Type B pancreatic cell (in vitro differentiated cells): ENCODE measurements around the gene NPTX1. TPM values are rescaled to one million over a fixed set of nuclear protein-coding genes. Genes with fewer than 3 reads are reported as not detected.

Experiments used
- DNase-seq: peaks from one replicate; pipeline ENCODE4 v3.0.0; 2021; ENCODE audit warnings: mixed read lengths; ENCODE audit not compliant: unreplicated experiment; ENCODE audit errors: extremely low spot score
- H3K27ac Mint-ChIP-seq: 2 replicates; pipeline ENCODE4 v1.8.0; 2021; ENCODE audit warnings: mild to moderate bottlenecking, mixed read lengths
- H3K27me3 Mint-ChIP-seq: 2 replicates; pipeline ENCODE4 v1.8.0; 2021; ENCODE audit warnings: mixed read lengths
- H3K36me3 Mint-ChIP-seq: 2 replicates; pipeline ENCODE4 v1.8.0; 2021; ENCODE audit warnings: mixed read lengths
- H3K4me1 Mint-ChIP-seq: one replicate; pipeline ENCODE4 v1.8.0; 2021; ENCODE audit warnings: mixed read lengths; ENCODE audit not compliant: unreplicated experiment
- H3K4me3 Mint-ChIP-seq: 2 replicates; pipeline ENCODE4 v1.8.0; 2021; ENCODE audit warnings: mild to moderate bottlenecking, mixed read lengths
- H3K9me3 Mint-ChIP-seq: 2 replicates; pipeline ENCODE4 v1.8.0; 2021; ENCODE audit warnings: mixed read lengths
- long read RNA-seq: library from polyadenylated mRNA; unstranded; transcript quantifications from one replicate; pipeline ENCODE4 v2.0.0, GENCODE V29; 2020
- total RNA-seq: library from RNA; stranded (reverse); gene quantifications from 2 replicates; pipeline ENCODE4 v1.2.1, GENCODE V29; 2021; ENCODE audit warnings: low replicate concordance
- TF ChIP-seq, protein P1 (sequence below): fragments of 200-600 bp; sonication (generic); conservative IDR thresholded peaks from 2 replicates; pipeline ENCODE4 v1.5.0; 2021; ENCODE audit warnings: antibody characterized with exemption, mild to moderate bottlenecking

NPTX1 gene, protein sequence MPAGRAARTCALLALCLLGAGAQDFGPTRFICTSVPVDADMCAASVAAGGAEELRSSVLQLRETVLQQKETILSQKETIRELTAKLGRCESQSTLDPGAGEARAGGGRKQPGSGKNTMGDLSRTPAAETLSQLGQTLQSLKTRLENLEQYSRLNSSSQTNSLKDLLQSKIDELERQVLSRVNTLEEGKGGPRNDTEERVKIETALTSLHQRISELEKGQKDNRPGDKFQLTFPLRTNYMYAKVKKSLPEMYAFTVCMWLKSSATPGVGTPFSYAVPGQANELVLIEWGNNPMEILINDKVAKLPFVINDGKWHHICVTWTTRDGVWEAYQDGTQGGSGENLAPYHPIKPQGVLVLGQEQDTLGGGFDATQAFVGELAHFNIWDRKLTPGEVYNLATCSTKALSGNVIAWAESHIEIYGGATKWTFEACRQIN
- 1.7 and 4.7 TPM in 2 replicates for total RNA-seq
- long read RNA-seq, result 0 reads

DNA sequence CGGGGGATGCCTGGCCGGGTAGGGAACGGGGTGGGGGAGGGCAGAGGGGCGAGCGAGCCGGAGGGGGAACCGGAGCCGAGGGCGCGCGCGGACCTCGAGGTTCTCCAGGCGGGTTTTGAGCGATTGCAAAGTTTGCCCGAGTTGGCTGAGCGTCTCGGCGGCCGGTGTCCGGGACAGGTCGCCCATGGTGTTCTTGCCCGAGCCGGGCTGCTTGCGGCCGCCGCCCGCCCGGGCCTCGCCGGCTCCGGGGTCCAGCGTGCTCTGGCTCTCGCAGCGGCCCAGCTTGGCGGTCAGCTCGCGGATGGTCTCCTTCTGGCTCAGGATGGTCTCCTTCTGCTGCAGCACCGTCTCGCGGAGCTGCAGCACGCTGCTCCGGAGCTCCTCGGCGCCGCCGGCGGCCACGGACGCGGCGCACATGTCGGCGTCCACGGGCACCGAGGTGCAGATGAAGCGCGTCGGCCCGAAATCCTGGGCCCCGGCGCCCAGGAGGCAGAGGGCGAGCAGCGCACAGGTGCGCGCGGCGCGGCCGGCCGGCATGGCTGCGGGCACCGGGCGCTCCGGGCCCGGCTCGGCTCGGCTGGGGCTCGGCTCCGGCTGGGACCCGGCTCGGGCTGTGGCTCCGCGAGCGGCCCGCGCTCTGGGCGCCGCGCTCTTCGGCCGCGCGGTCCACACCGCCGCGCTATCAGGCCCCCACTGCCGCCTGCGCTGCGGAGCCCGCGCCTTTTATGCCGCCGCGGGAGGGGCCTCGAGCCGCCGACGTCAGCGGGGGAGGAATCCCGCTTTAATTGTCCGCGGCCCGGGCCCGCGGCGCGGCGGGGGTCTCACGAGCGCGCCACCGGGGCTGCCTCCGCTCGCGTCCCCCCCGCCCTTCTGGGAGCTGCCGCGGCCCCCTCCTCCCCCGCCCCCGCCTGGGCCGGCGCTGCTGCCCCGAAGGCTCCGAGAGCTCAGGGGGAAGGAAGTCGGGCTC is at the start of gene NPTX1:
NPTX1 (minus strand) TSS at position 698 of the 967 bp plus-strand sequence; CDS start at position 537, 161 bp downstream.
- Mint-ChIP-seq H3K9me3 (no peaks in the 10 kb centered on the region), H3K4me3 (peak within 1 kb of the TSS; percentile 83), H3K36me3 (no peaks in the 10 kb centered on the region), H3K4me1 (peaks cover 10% of the 10 kb centered on the region), H3K27me3 (peaks cover 71% of the 10 kb centered on the region), H3K27ac (no peak within 1 kb of the TSS)
- TF ChIP-seq, protein P1, sequence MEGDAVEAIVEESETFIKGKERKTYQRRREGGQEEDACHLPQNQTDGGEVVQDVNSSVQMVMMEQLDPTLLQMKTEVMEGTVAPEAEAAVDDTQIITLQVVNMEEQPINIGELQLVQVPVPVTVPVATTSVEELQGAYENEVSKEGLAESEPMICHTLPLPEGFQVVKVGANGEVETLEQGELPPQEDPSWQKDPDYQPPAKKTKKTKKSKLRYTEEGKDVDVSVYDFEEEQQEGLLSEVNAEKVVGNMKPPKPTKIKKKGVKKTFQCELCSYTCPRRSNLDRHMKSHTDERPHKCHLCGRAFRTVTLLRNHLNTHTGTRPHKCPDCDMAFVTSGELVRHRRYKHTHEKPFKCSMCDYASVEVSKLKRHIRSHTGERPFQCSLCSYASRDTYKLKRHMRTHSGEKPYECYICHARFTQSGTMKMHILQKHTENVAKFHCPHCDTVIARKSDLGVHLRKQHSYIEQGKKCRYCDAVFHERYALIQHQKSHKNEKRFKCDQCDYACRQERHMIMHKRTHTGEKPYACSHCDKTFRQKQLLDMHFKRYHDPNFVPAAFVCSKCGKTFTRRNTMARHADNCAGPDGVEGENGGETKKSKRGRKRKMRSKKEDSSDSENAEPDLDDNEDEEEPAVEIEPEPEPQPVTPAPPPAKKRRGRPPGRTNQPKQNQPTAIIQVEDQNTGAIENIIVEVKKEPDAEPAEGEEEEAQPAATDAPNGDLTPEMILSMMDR, result no peak
- no peak for DNase-seq

DNA sequence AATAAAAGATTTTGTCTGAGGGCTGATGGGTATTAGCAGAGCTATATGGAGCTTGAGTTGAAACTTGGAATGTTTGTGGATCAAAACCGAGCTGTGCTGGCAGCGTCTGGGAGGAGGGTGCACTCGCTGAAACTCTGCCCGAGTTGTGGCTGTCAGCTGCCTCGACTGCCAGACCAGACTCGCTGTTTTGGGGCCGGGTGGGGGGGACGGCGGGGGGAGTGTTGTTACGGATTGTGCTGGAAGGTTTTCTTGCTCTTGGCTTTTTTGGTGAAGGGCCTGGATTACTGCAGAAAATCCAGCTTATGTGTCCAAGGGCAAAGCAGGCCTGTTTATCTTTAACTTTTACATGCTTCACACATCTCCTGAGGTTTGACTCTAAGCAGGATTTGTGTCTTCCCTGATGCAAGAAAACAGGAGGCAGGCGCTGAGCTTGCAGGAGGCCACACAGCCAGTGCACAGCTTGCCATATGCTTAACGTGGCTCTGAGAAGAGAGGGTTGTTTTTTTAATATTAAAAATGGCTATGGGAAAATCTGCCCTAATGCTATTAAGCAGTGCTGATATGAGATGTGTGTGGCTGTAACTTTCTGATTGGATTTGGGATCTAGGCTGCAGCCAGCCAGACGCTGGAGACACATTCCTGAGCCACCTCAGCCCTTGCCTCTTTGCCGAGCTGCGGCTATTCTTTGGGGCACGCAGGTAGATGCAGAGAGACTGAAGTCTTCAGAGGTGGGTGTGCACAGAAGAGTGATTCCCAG is 47.7 kb upstream of the NPTX1 start:
- DNase-seq, result no peak
- H3K4me1 Mint-ChIP-seq, result peaks cover 3% of the 10 kb centered on the region
- H3K9me3 Mint-ChIP-seq, result no peaks in the 10 kb centered on the region
- peaks cover 23% of the 10 kb centered on the region for H3K27me3 Mint-ChIP-seq
- no peak overlapping the region for H3K4me3 Mint-ChIP-seq
- TF ChIP-seq, protein P1, result no peak
- H3K27ac Mint-ChIP-seq, result no peak overlapping the region
- no peaks in the 10 kb centered on the region for H3K36me3 Mint-ChIP-seq

DNA sequence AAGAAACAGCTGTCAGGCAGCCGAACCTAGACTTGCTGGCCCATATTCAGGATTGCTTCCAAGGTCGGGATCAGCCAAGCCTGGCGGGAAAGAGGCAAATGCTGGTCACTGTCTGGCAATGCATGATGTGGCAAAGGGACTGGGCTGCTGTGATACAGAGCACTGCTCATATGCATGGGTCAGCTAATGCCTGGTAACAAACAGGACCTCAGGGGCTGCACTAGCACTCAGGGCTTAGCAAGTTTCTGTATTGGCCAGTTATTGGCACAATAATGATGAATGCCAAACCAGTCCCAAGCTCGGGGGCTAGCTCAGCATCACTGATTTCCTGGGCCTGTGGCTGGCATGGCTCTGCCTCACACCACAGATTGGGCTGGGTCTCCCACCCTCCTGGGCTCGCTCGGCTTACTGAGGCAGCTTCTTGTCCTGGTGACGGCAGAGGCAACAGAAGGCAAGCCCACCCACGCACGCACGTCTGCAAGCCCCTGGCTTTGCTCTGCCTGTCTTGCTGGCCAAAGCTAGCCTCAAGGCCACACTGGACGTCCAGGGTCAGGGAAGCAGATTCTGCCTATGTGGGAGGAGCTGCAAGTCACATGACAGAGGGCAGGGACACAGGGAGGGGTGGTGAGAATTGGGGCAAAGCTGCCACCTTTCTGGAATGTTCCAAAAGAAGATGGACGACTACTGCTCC is 46.8 kb upstream of the NPTX1 start:
- Mint-ChIP-seq H3K4me1 (peaks cover 3% of the 10 kb centered on the region), H3K36me3 (no peaks in the 10 kb centered on the region), H3K4me3 (no peak overlapping the region), H3K27ac (no peak overlapping the region), H3K9me3 (no peaks in the 10 kb centered on the region), H3K27me3 (peaks cover 21% of the 10 kb centered on the region)
- no peak for DNase-seq
- TF ChIP-seq, protein P1, result no peak

DNA sequence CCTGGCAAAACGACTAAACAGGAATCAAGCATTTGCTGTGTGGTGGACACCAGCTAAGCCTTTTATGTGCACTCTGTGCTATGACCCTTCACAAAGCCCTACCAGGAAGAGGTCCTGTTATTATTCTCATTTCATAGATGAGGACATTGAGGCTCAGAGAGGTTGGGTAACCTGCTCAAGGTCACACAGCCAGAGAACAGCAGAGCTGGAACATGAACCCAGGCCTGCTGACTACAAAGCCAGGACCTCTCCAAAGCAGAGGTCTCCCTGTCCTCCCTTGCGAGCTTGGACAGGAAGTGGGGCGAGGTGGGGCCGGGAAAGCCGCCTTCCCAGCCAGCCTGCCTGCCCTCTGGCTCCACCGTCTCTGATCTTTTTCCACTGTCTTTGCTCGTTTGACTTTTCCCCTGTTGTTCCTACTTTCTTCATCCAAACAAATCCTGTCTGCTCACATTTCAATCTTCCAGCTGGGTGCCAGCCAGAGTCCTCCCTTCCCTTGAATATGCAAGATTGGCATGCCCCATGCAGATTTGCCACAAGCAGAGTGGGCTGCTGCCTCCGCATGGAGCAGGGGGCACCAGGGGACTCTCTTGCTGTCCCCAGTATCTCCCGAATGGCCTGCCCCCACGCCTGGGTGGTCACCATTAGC is 44.5 kb upstream of the NPTX1 start:
- Mint-ChIP-seq H3K4me1 (peaks cover 3% of the 10 kb centered on the region), H3K9me3 (no peaks in the 10 kb centered on the region), H3K27ac (no peak overlapping the region), H3K36me3 (no peaks in the 10 kb centered on the region), H3K4me3 (no peak overlapping the region), H3K27me3 (peaks cover 13% of the 10 kb centered on the region)
- TF ChIP-seq, protein P1, result no peak
- DNase-seq, result no peak
